ENCODE results near the gene PKHD1.
"Not testable (repeated sequence)": the region's sequence is repeated elsewhere in the genome, so short reads cannot be mapped to it uniquely, and the experiment has no call there.

Gene PKHD1

GRCh38 chr6:51986864-51987263 is 100.5 kb downstream of the PKHD1 start:
- no peak for DNase-seq

GRCh38 chr6:51983564-51983963 is 103.8 kb downstream of the PKHD1 start:
- no peak for DNase-seq

GRCh38 chr6:51982695-51983094 is 104.7 kb downstream of the PKHD1 start:
- DNase-seq, result not testable (repeated sequence)

- DNase-seq, result no peak
Measured at GRCh38 chr6:51976374-51976773, 111.0 kb downstream of the PKHD1 start.

GRCh38 chr6:51972659-51973058 is 114.8 kb downstream of the PKHD1 start:
- DNase-seq, result no peak

GRCh38 chr6:51968265-51968664 is 119.1 kb downstream of the PKHD1 start:
- no peak for DNase-seq

- DNase-seq, result no peak
Measured at GRCh38 chr6:51965222-51965801, 122.1 kb downstream of the PKHD1 start.

- DNase-seq, result no peak
Measured at GRCh38 chr6:51963980-51964379, 123.4 kb downstream of the PKHD1 start.

- DNase-seq, result no peak
Measured at GRCh38 chr6:51962354-51962753, 125.1 kb downstream of the PKHD1 start.

GRCh38 chr6:51960419-51960818 is 127.0 kb downstream of the PKHD1 start:
- DNase-seq, result no peak

- DNase-seq, result peak; percentile 64
Measured at GRCh38 chr6:51959744-51960383, 127.5 kb downstream of the PKHD1 start.

GRCh38 chr6:51954681-51955080 is 132.7 kb downstream of the PKHD1 start:
- no peak for DNase-seq

- DNase-seq, result no peak
Measured at GRCh38 chr6:51953246-51953645, 134.2 kb downstream of the PKHD1 start.

GRCh38 chr6:51951924-51952323 is 135.5 kb downstream of the PKHD1 start:
- no peak for DNase-seq

- no peak for DNase-seq
Measured at GRCh38 chr6:51949526-51949925, 137.9 kb downstream of the PKHD1 start.

- not testable (repeated sequence) for DNase-seq
Measured at GRCh38 chr6:51939695-51940094, 147.7 kb downstream of the PKHD1 start.

GRCh38 chr6:51936531-51937290 is 150.7 kb downstream of the PKHD1 start:
- no peak for DNase-seq

- no peak for DNase-seq
Measured at GRCh38 chr6:51934098-51934497, 153.3 kb downstream of the PKHD1 start.

GRCh38 chr6:51932956-51933355 is 154.5 kb downstream of the PKHD1 start:
- no peak for DNase-seq

GRCh38 chr6:51930602-51931001 is 156.8 kb downstream of the PKHD1 start:
- no peak for DNase-seq

GRCh38 chr6:51929934-51930574 is 157.4 kb downstream of the PKHD1 start:
- DNase-seq, result no peak

GRCh38 chr6:51928320-51928719 is 159.1 kb downstream of the PKHD1 start:
- no peak for DNase-seq

- no peak for DNase-seq
Measured at GRCh38 chr6:51927450-51927849, 160.0 kb downstream of the PKHD1 start.

GRCh38 chr6:51926125-51926524 is 161.3 kb downstream of the PKHD1 start:
- DNase-seq, result no peak

All from midbrain (tissue), 1 donor.